MM.1S (cell line): ENCODE measurements around the gene FTH1.

ENCODE experiments used
- DNase-seq: peaks from one replicate; pipeline ENCODE4 v3.0.0-alpha.2; 2015
- H2AFZ ChIP-seq: fragments of 300-600 bp; sonication (generic); 2 replicates; pipeline ENCODE4 v1.6.0; 2016; ENCODE audit warnings: antibody characterized with exemption, low read length
- H3F3A ChIP-seq: fragments of 300-600 bp; sonication (generic); 2 replicates; pipeline ENCODE4 v1.6.1; 2016; ENCODE audit warnings: mild to moderate bottlenecking, antibody characterized with exemption, low read length, moderate library complexity, mixed read lengths; ENCODE audit not compliant: insufficient read depth
- H3K27ac ChIP-seq: fragments of 300-600 bp; sonication (generic); 2 replicates; pipeline ENCODE4 v1.5.1; 2016; ENCODE audit warnings: mild to moderate bottlenecking, low read length
- H3K27me3 ChIP-seq: fragments of 300-600 bp; sonication (generic); replicated peaks from 2 replicates; pipeline ENCODE4 v1.6.0; 2016; ENCODE audit warnings: low read length; ENCODE audit not compliant: insufficient read depth
- H3K36me3 ChIP-seq: fragments of 300-600 bp; sonication (generic); replicated peaks from 2 replicates; pipeline ENCODE4 v1.6.1; 2016; ENCODE audit warnings: mild to moderate bottlenecking, low read length, mixed read lengths; ENCODE audit not compliant: insufficient read depth
- H3K4me1 ChIP-seq: fragments of 300-600 bp; sonication (generic); 2 replicates; pipeline ENCODE4 v1.6.1; 2016; ENCODE audit warnings: low read length, mixed read lengths
- H3K4me2 ChIP-seq: fragments of 300-600 bp; sonication (generic); 2 replicates; pipeline ENCODE4 v1.6.0; 2016; ENCODE audit warnings: low read depth, low read length
- H3K4me3 ChIP-seq: fragments of 300-600 bp; sonication (generic); 2 replicates; pipeline ENCODE4 v1.5.1; 2016; ENCODE audit warnings: low read length, mixed read lengths
- H3K79me2 ChIP-seq: fragments of 300-600 bp; sonication (generic); 2 replicates; pipeline ENCODE4 v1.6.1; 2016; ENCODE audit warnings: mixed run types, low read length, mixed read lengths
- H3K9ac ChIP-seq: fragments of 300-600 bp; sonication (generic); 2 replicates; pipeline ENCODE4 v1.6.1; 2016; ENCODE audit warnings: low read length, mixed read lengths
- H3K9me2 ChIP-seq: fragments of 300-600 bp; sonication (generic); replicated peaks from 2 replicates; pipeline ENCODE4 v1.6.1; 2016; ENCODE audit warnings: mild to moderate bottlenecking, low read length, mixed read lengths; ENCODE audit not compliant: insufficient read depth
- H3K9me3 ChIP-seq: fragments of 300-600 bp; sonication (generic); replicated peaks from 2 replicates; pipeline ENCODE4 v1.6.1; 2016; ENCODE audit warnings: mild to moderate bottlenecking, low read length, mixed read lengths; ENCODE audit not compliant: insufficient read depth
- H4K20me1 ChIP-seq: fragments of 300-600 bp; sonication (generic); 2 replicates; pipeline ENCODE4 v1.6.1; 2016; ENCODE audit warnings: mild to moderate bottlenecking, low read length, moderate library complexity, mixed read lengths; ENCODE audit not compliant: insufficient read depth
- CTCF ChIP-seq: fragments of 300-600 bp; sonication (generic); IDR thresholded peaks from 2 replicates; pipeline ENCODE4 v1.5.1; 2016; ENCODE audit warnings: antibody characterized with exemption, low read length, mixed read lengths
- EZH2 ChIP-seq: fragments of 300-600 bp; sonication (generic); optimal IDR thresholded peaks from 2 replicates; pipeline ENCODE3; 2017; ENCODE audit warnings: low read depth, mild to moderate bottlenecking, antibody characterized with exemption, low read length, mixed read lengths
- EZH2phosphoT487 ChIP-seq: fragments of 300-600 bp; sonication (generic); IDR thresholded peaks from 2 replicates; pipeline ENCODE4 v1.6.1; 2018; ENCODE audit warnings: antibody characterized with exemption, low read length

The FTH1 gene

GRCh38 chr11:61914471-61915171 lies 52.8 kb downstream of the FTH1 start:
- Histone ChIP-seq H3K9ac (no peak overlapping the region), H2AFZ (no peak overlapping the region), H3F3A (no peaks in the 10 kb centered on the region), H3K36me3 (no peaks in the 10 kb centered on the region), H3K9me2 (no peaks in the 10 kb centered on the region), H3K4me1 (no peaks in the 10 kb centered on the region), H3K4me3 (no peak overlapping the region), H3K9me3 (no peaks in the 10 kb centered on the region), H3K4me2 (no peak overlapping the region), H3K27me3 (peaks cover 44% of the 10 kb centered on the region), H3K79me2 (no peaks in the 10 kb centered on the region), H4K20me1 (no peaks in the 10 kb centered on the region), H3K27ac (no peak overlapping the region)
- TF ChIP-seq EZH2phosphoT487: no peak
- TF ChIP-seq EZH2: no peak
- TF ChIP-seq CTCF: no peak
- no peak for DNase-seq
